Testis (tissue), 3 donors: Measurements from ENCODE around the gene CHKA. TPM values are rescaled to one million over a fixed set of nuclear protein-coding genes. Genes with fewer than 3 reads are reported as not detected.
A peak's percentile ranks its signal among the peaks of the same experiment; 100 is the strongest.

ENCODE experiments used
- DNase-seq: peaks from one replicate; pipeline ENCODE4 v3.0.0-alpha.2; 2019
- H3K27ac ChIP-seq, 2 donors: fragments of 200-600 bp; sonication (generic); one replicate each; pipeline ENCODE4 v1.5.1; 2019
- H3K27me3 ChIP-seq: fragments of 200-600 bp; sonication (generic); one replicate; pipeline ENCODE4 v1.5.1; 2019
- H3K36me3 ChIP-seq: fragments of 200-600 bp; sonication (generic); one replicate; pipeline ENCODE4 v1.5.1; 2017; ENCODE audit warnings: low read depth; ENCODE audit errors: missing control alignments
- H3K4me1 ChIP-seq: fragments of 200-600 bp; sonication (generic); one replicate; pipeline ENCODE4 v1.5.1; 2019
- H3K4me3 ChIP-seq, 2 donors: fragments of 200-600 bp; sonication (generic); one replicate each; pipeline ENCODE4 v1.5.1; 2017 to 2019
- H3K9me3 ChIP-seq: fragments of 200-600 bp; sonication (generic); one replicate; pipeline ENCODE4 v1.5.1; 2017
- CTCF ChIP-seq, 3 experiments: fragments of 450-650 bp in 2 of 3; fragments of 200-600 bp in 1 of 3; sonication (generic) in 1 of 3; IDR thresholded peaks; one replicate each; pipeline ENCODE4 v1.5.1; 2016 to 2019; ENCODE audit warnings: antibody characterized with exemption in 3 of 3, mild to moderate bottlenecking in 2 of 3, moderate library complexity in 1 of 3
- POLR2A ChIP-seq: fragments of 450-650 bp; IDR thresholded peaks from one replicate; pipeline ENCODE4 v1.6.1; 2017; ENCODE audit warnings: antibody characterized with exemption, mild to moderate bottlenecking, moderate library complexity
- WGBS, 2 donors: methylation state at CpG; one replicate each; pipeline ENCODE4 v1.1.5; 2018; 5-methylcytosine and 5-hydroxymethylcytosine counted together
- intact Hi-C: fragments of 100-400 bp; cut with DNase I; formaldehyde crosslinking; loops from one replicate; pipeline ENCODE4 v1.15.1; 2023; ENCODE audit warnings: low total_unique reads
- polyA plus RNA-seq: library from polyadenylated mRNA; stranded (reverse); fragments of 350-450 nt; fragmentation: Illumina TruSeq; extraction: RNeasy Lipid Tissue Mini Kit (QIAGEN cat#74804); gene quantifications from one replicate; pipeline ENCODE4 v1.2.3, GENCODE V29; 2014; ENCODE audit warnings: low read depth, low replicate concordance; ENCODE audit not compliant: insufficient read depth
- total RNA-seq, 2 donors: library from RNA; depleted of rRNA; stranded (reverse); fragments of >200 nt; gene quantifications; one replicate each; pipeline ENCODE4 v1.2.3, GENCODE V29; 2016

CHKA gene
- total and polyA plus RNA-seq, 3 donors from 2014 or later = 145 to 200 (median 180) TPM

GRCh38 chr11:68146010-68146540, 24.9 kb upstream of the CHKA start:
- intact Hi-C loops = no loop called here
- peak; percentile 90 for DNase-seq

GRCh38 chr11:68145120-68145866, 24.1 kb upstream of the CHKA start:
- H3K4me1 ChIP-seq = peaks cover 19% of the 10 kb centered on the region
- H3K36me3 ChIP-seq = no peaks in the 10 kb centered on the region
- 63 to 70% methylated on average over 10 to 14 of the region's 14 CpGs for WGBS, 2 donors
- intact Hi-C loops = no loop called here
- no peak overlapping the region for H3K4me3 ChIP-seq
- no peak for DNase-seq
- no peaks in the 10 kb centered on the region for H3K27me3 ChIP-seq
- no peaks in the 10 kb centered on the region for H3K9me3 ChIP-seq
- TF ChIP-seq CTCF (IDR thresholded peaks at IDR 0.05) = no peak
- no peak for TF ChIP-seq POLR2A
- H3K27ac ChIP-seq = no peak overlapping the region

More at GRCh38 chr11:68146010-68146540, 24.9 kb upstream of the CHKA start:
- no peak for TF ChIP-seq CTCF (IDR thresholded peaks at IDR 0.05)
- H3K4me1 ChIP-seq = peaks cover 19% of the 10 kb centered on the region
- no peak overlapping the region for H3K4me3 ChIP-seq
- 41 to 47% methylated on average over 9 to 15 of the region's 15 CpGs for WGBS, 2 donors
- no peaks in the 10 kb centered on the region for H3K27me3 ChIP-seq
- H3K27ac ChIP-seq = no peak overlapping the region
- no peaks in the 10 kb centered on the region for H3K36me3 ChIP-seq
- no peaks in the 10 kb centered on the region for H3K9me3 ChIP-seq

- TF ChIP-seq POLR2A (no peak), CTCF (IDR thresholded peaks at IDR 0.05) (no peak)
- no peak overlapping the region for H3K27ac ChIP-seq
- WGBS, 2 donors = 89 to 92% methylated on average over 4 of the region's 4 CpGs
These were observed 22.1 kb upstream of the CHKA start for GRCh38 chr11:68143310-68143689.

GRCh38 chr11:68142441-68143309, 21.5 kb upstream of the CHKA start:
- TF ChIP-seq CTCF (IDR thresholded peaks at IDR 0.05) (no peak), POLR2A (no peak)
- no peak for DNase-seq
- H3K9me3 ChIP-seq = no peaks in the 10 kb centered on the region

More at GRCh38 chr11:68143310-68143689, 22.1 kb upstream of the CHKA start:
- intact Hi-C loops = no loop called here
- Histone ChIP-seq H3K9me3 (no peaks in the 10 kb centered on the region), H3K4me3 (no peak overlapping the region), H3K36me3 (no peaks in the 10 kb centered on the region), H3K27me3 (no peaks in the 10 kb centered on the region), H3K4me1 (peaks cover 19% of the 10 kb centered on the region)
- no peak for DNase-seq

More at GRCh38 chr11:68142441-68143309, 21.5 kb upstream of the CHKA start:
- H3K36me3 ChIP-seq = no peaks in the 10 kb centered on the region
- no peaks in the 10 kb centered on the region for H3K27me3 ChIP-seq
- H3K4me3 ChIP-seq = no peak overlapping the region
- H3K27ac ChIP-seq = no peak overlapping the region
- 78 to 83% methylated on average over 6 to 11 of the region's 16 CpGs for WGBS, 2 donors
- peaks cover 19% of the 10 kb centered on the region for H3K4me1 ChIP-seq
- intact Hi-C loops = no loop called here
